ENCODE results near the gene VPS37C. TPM values are rescaled to one million over a fixed set of nuclear protein-coding genes. Genes with fewer than 3 reads are reported as not detected.

The VPS37C gene
- total RNA-seq, 1 experiment from 2014 or later, result 19.0 TPM

- no peak overlapping the region for H3K4me2 ChIP-seq (ENCODE audit: insufficient read depth, insufficient read length, low read length)
- no peak overlapping the region for H3K18ac ChIP-seq (ENCODE audit: insufficient read length, low read depth, low read length)
- no peak overlapping the region for H3K56ac ChIP-seq (ENCODE audit: insufficient read length, low read depth, low read length)
- no peak overlapping the region for H2BK120ac ChIP-seq (ENCODE audit: low read depth, low read length, poor library complexity, severe bottlenecking)
- H3T11ph ChIP-seq (ENCODE audit: low read length), result no peak overlapping the region
- peak; percentile 96 for TF ChIP-seq CTCF (conservative IDR thresholded peaks at IDR 0.05)
- H3K27ac ChIP-seq (ENCODE audit: insufficient read length, low read depth, low read length), result no peak overlapping the region
- H3K23me2 ChIP-seq (ENCODE audit: insufficient read length, low read depth, low read length, poor library complexity, severe bottlenecking), result no peaks in the 10 kb centered on the region
- no peak overlapping the region for H4K5ac ChIP-seq (ENCODE audit: insufficient read length, low read depth, low read length)
- no peak overlapping the region for H2BK12ac ChIP-seq (ENCODE audit: insufficient read length, low read depth, low read length)
- Mint-ChIP-seq H3K4me1 (no peaks in the 10 kb centered on the region), H3K27ac (no peak overlapping the region), H3K4me3 (no peak overlapping the region), H3K9me3 (peaks cover 2 to 5% of the 10 kb centered on the region in 2 experiments; a peak in 3 of 5 replicates), H3K36me3 (ENCODE audit: insufficient read depth in 1 of 3, low read depth in 3 of 3) (no peaks in the 10 kb centered on the region), H3K27me3 (ENCODE audit: low read depth) (peaks cover 2% of the 10 kb centered on the region; the same call in 1 of the 2 replicates)
- H2BK5ac ChIP-seq (ENCODE audit: insufficient read length, low read length), result no peak overlapping the region
- H3K4ac ChIP-seq (ENCODE audit: low read depth, low read length), result no peak overlapping the region
- peak; percentile 77 for DNase-seq
- H3K4me1 ChIP-seq (ENCODE audit: insufficient read depth, low read length), result no peaks in the 10 kb centered on the region
- no peak overlapping the region for H3K23ac ChIP-seq (ENCODE audit: insufficient read length, low read depth, low read length)
- no peaks in the 10 kb centered on the region for H3K27me3 ChIP-seq (ENCODE audit: insufficient read depth, low read length)
- no peak overlapping the region for H3K9ac ChIP-seq (ENCODE audit: extremely low read depth, insufficient read length, low read length)
- H2AFZ ChIP-seq (ENCODE audit: low read length), result no peak overlapping the region
- H2BK20ac ChIP-seq (ENCODE audit: low read depth, low read length, poor library complexity, severe bottlenecking), result no peak overlapping the region
- no CpG with 5 or more reads among the region's 11 CpGs for WGBS (ENCODE audit: extremely low coverage, insufficient read length, low lambda C conversion rate)
- H4K8ac ChIP-seq (replicated peaks; ENCODE audit: insufficient read length, low read depth, low read length), result no peak overlapping the region
- no peaks in the 10 kb centered on the region for H3K9me3 ChIP-seq (ENCODE audit: control insufficient read depth, low read depth, low read length)
- no peak overlapping the region for H3K14ac ChIP-seq (ENCODE audit: insufficient read depth, low read length)
- H3K79me1 ChIP-seq (ENCODE audit: insufficient read depth, low read depth, low read length, poor library complexity, severe bottlenecking), result no peaks in the 10 kb centered on the region
- H3K79me2 ChIP-seq (ENCODE audit: insufficient read depth, low read length), result no peaks in the 10 kb centered on the region
- H4K91ac ChIP-seq (ENCODE audit: insufficient read length, low read depth, low read length), result no peak overlapping the region
- H4K20me1 ChIP-seq (ENCODE audit: control insufficient read depth, insufficient read depth, insufficient read length), result no peaks in the 10 kb centered on the region
- H2BK15ac ChIP-seq (ENCODE audit: low read depth, low read length), result no peak overlapping the region
- H2AK5ac ChIP-seq (ENCODE audit: insufficient read length, low read length), result no peak overlapping the region
These were observed 26.4 kb upstream of the VPS37C start for GRCh38 chr11:61187505-61188130.
